ENCODE data around the gene SPIRE1.

Gene SPIRE1

DNA sequence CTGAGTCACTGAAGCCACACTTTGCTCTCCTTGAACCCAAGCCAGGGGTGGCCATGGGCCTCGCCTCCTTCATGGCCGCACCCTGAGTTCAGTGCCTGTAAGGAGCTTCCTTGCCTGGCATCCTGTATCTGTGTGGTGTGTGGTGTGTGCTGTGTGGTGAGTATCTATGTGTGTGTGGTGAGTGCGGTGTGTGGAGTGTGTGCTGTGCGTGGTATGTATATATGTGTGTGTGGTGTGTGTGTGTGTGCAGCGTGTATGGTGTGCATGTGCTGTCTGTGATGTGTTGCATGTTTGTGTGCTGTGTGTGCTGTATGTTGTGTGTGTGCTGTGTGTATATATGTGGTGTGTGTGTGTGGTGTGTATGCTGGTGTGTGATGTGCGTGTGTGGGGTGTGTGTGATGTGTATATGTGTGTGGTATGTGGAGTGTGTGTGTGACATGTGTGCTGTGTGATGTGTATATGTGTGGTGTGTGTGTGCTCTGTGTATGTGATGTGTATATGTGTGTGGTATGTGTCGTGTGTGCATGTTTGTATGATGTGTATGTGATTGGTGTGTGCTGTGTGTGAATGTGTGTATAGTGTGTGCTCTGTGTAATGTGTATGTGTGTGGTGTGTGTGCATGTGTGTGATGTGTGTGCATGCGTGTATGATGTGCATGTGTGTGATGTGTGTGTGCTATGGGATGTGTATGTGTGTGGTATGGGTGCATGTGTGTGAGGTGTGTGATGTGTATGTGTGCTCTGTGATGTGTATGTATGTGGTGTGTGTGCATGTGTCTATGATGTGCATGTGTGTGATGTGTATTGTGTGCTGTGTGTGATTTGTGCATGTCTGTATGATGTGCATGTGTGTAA is 227.5 kb downstream of the SPIRE1 start:
- no peak overlapping the region for H2BK120ac ChIP-seq (ENCODE audit: low read depth, low read length)

DNA sequence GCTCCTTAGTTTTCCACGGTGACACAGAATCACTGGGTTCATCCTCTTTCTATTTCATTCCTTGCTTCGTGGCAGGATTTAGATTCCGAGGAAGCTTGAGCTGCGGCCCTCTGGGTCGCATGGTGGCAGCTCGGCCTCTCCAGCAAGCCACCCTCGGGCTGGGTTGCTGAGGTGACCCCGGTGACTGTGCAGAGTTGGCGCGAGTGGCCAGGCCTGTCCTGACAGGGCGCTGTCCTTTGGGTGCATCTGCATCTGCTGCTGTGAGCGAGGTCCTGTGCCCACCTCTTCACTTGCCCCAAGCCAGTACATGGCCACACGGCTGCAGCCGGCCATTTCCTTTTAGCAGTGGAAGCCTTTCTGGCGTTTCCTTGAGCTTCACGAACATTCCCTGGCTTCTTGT is 228.4 kb downstream of the SPIRE1 start:
- Histone ChIP-seq H2AK5ac (ENCODE audit: low read length) (no peak overlapping the region), H3K27ac (ENCODE audit: low read depth, low read length) (no peak overlapping the region), H3K79me2 (ENCODE audit: control insufficient read depth, insufficient read depth, low read length) (no peaks in the 10 kb centered on the region), H3K56ac (ENCODE audit: low read length) (no peak overlapping the region), H3K4me2 (ENCODE audit: low read length) (no peak overlapping the region), H3K4me3 (ENCODE audit: low read length) (no peak overlapping the region), H2BK120ac (ENCODE audit: low read depth, low read length) (no peak overlapping the region), H3K18ac (ENCODE audit: low read length) (no peak overlapping the region), H3K4ac (ENCODE audit: low read depth, low read length) (no peak overlapping the region), H4K8ac (ENCODE audit: low read depth, low read length) (no peak overlapping the region), H2BK5ac (ENCODE audit: low read length) (no peak overlapping the region), H4K5ac (ENCODE audit: low read length) (no peak overlapping the region), H2BK15ac (replicated peaks; ENCODE audit: low read depth) (no peak overlapping the region), H3K4me1 (ENCODE audit: control insufficient read depth, low read depth, low read length) (no peaks in the 10 kb centered on the region), H3K36me3 (ENCODE audit: control insufficient read depth, insufficient read depth, low read length) (peaks cover 9% of the 10 kb centered on the region), H3K9ac (ENCODE audit: low read length) (no peak overlapping the region), H3K27me3 (ENCODE audit: insufficient read depth, low read length, poor library complexity) (no peaks in the 10 kb centered on the region), H3K23ac (ENCODE audit: low read length) (no peak overlapping the region), H3K79me1 (ENCODE audit: low read length) (no peaks in the 10 kb centered on the region)
- no peak for DNase-seq
- no CpG with 5 or more reads among the region's 16 CpGs for WGBS (ENCODE audit: extremely low coverage, insufficient coverage, low lambda C conversion rate)

More for the DNA sequence above, 227.5 kb downstream of the SPIRE1 start:
- no peaks in the 10 kb centered on the region for H3K79me2 ChIP-seq (ENCODE audit: control insufficient read depth, insufficient read depth, low read length)
- no peak overlapping the region for H3K4ac ChIP-seq (ENCODE audit: low read depth, low read length)
- no peak overlapping the region for H2BK15ac ChIP-seq (replicated peaks; ENCODE audit: low read depth)
- WGBS (ENCODE audit: extremely low coverage, insufficient coverage, low lambda C conversion rate): 100% methylated on average over 3 of the region's 8 CpGs
- H3K79me1 ChIP-seq (ENCODE audit: low read length): no peaks in the 10 kb centered on the region
- H3K4me3 ChIP-seq (ENCODE audit: low read length): no peak overlapping the region
- no peak overlapping the region for H2AK5ac ChIP-seq (ENCODE audit: low read length)
- H3K27ac ChIP-seq (ENCODE audit: low read depth, low read length): no peak overlapping the region
- H3K36me3 ChIP-seq (ENCODE audit: control insufficient read depth, insufficient read depth, low read length): peaks cover 9% of the 10 kb centered on the region
- H3K4me2 ChIP-seq (ENCODE audit: low read length): no peak overlapping the region
- no peaks in the 10 kb centered on the region for H3K4me1 ChIP-seq (ENCODE audit: control insufficient read depth, low read depth, low read length)
- no peak overlapping the region for H3K56ac ChIP-seq (ENCODE audit: low read length)
- no peak overlapping the region for H3K23ac ChIP-seq (ENCODE audit: low read length)
- H2BK5ac ChIP-seq (ENCODE audit: low read length): no peak overlapping the region
- no peak overlapping the region for H3K18ac ChIP-seq (ENCODE audit: low read length)
- no peaks in the 10 kb centered on the region for H3K27me3 ChIP-seq (ENCODE audit: insufficient read depth, low read length, poor library complexity)
- H4K5ac ChIP-seq (ENCODE audit: low read length): no peak overlapping the region
- no peak for DNase-seq
- no peak overlapping the region for H3K9ac ChIP-seq (ENCODE audit: low read length)
- no peak overlapping the region for H4K8ac ChIP-seq (ENCODE audit: low read depth, low read length)

DNA sequence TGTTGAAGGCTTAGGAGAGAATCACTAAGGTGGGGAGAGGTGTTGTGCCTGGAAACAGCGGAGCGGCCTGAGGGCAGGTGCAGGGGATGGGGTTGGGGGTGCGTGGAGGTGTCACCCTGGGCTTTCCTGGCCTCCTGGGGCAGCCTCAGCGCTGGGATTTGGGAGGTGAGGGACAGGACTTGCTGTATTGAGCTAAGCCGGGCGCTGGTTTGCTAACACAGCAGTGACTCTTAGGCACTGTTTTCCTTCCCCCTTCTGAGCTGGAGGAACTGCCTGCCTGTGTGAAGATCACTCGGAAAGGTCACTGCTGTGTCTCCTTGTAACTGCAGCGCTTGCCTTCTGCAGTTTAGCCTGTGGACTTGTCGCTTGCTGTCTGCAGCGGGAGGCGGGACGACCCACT is 229.0 kb downstream of the SPIRE1 start:
- Histone ChIP-seq H3K9ac (ENCODE audit: low read length) (no peak overlapping the region), H2BK120ac (ENCODE audit: low read depth, low read length) (no peak overlapping the region), H2AK5ac (ENCODE audit: low read length) (no peak overlapping the region), H3K4me2 (ENCODE audit: low read length) (no peak overlapping the region), H2BK5ac (ENCODE audit: low read length) (no peak overlapping the region), H4K5ac (ENCODE audit: low read length) (no peak overlapping the region), H3K27ac (ENCODE audit: low read depth, low read length) (no peak overlapping the region), H3K23ac (ENCODE audit: low read length) (no peak overlapping the region), H3K4ac (ENCODE audit: low read depth, low read length) (no peak overlapping the region), H3K4me1 (ENCODE audit: control insufficient read depth, low read depth, low read length) (no peaks in the 10 kb centered on the region), H3K56ac (ENCODE audit: low read length) (no peak overlapping the region), H3K36me3 (ENCODE audit: control insufficient read depth, insufficient read depth, low read length) (peaks cover 9% of the 10 kb centered on the region), H2BK15ac (replicated peaks; ENCODE audit: low read depth) (no peak overlapping the region), H3K18ac (ENCODE audit: low read length) (no peak overlapping the region), H3K4me3 (ENCODE audit: low read length) (no peak overlapping the region), H4K8ac (ENCODE audit: low read depth, low read length) (no peak overlapping the region), H3K27me3 (ENCODE audit: insufficient read depth, low read length, poor library complexity) (no peaks in the 10 kb centered on the region), H3K79me1 (ENCODE audit: low read length) (no peaks in the 10 kb centered on the region), H3K79me2 (ENCODE audit: control insufficient read depth, insufficient read depth, low read length) (no peaks in the 10 kb centered on the region)
- DNase-seq: no peak
- no CpG with 5 or more reads among the region's 12 CpGs for WGBS (ENCODE audit: extremely low coverage, insufficient coverage, low lambda C conversion rate)

DNA sequence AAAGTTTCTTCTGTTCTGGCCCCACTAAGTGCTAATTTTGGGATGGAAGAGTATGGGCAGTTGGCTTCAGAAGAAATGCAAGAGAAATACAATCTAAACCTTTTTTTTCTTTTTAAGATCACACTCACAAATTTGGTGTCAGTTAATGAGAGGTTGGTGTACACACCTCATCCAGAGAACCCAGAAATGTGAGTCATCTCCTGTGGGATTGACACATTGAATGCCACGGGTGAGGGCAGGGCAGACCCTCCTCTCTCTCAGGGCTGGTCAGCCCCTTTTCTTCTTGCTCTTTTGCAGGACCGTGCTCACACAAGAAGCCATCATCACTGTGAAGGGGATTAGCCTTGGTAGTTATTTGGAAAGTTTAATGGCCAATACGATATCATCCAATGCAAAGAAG is 231.0 kb downstream of the SPIRE1 start:
- H3K27me3 ChIP-seq (ENCODE audit: insufficient read depth, low read length, poor library complexity): no peaks in the 10 kb centered on the region
- no peak overlapping the region for H2BK15ac ChIP-seq (replicated peaks; ENCODE audit: low read depth)
- H3K4me1 ChIP-seq (ENCODE audit: control insufficient read depth, low read depth, low read length): no peaks in the 10 kb centered on the region
- H3K4me3 ChIP-seq (ENCODE audit: low read length): no peak overlapping the region
- no peak overlapping the region for H3K18ac ChIP-seq (ENCODE audit: low read length)
- H3K36me3 ChIP-seq (ENCODE audit: control insufficient read depth, insufficient read depth, low read length): peaks cover 9% of the 10 kb centered on the region
- H3K23ac ChIP-seq (ENCODE audit: low read length): no peak overlapping the region
- no peak overlapping the region for H4K5ac ChIP-seq (ENCODE audit: low read length)
- no peak overlapping the region for H4K8ac ChIP-seq (ENCODE audit: low read depth, low read length)
- H3K79me1 ChIP-seq (ENCODE audit: low read length): no peaks in the 10 kb centered on the region
- H2BK120ac ChIP-seq (ENCODE audit: low read depth, low read length): no peak overlapping the region
- no peak for DNase-seq
- H2AK5ac ChIP-seq (ENCODE audit: low read length): no peak overlapping the region
- H3K79me2 ChIP-seq (ENCODE audit: control insufficient read depth, insufficient read depth, low read length): no peaks in the 10 kb centered on the region
- no peak overlapping the region for H3K4ac ChIP-seq (ENCODE audit: low read depth, low read length)
- H3K27ac ChIP-seq (ENCODE audit: low read depth, low read length): no peak overlapping the region
- H3K9ac ChIP-seq (ENCODE audit: low read length): no peak overlapping the region
- H3K4me2 ChIP-seq (ENCODE audit: low read length): no peak overlapping the region
- no CpG with 5 or more reads among the region's 3 CpGs for whole genome bisulfite sequencing (ENCODE audit: extremely low coverage, insufficient coverage, low lambda C conversion rate)
- no peak overlapping the region for H3K56ac ChIP-seq (ENCODE audit: low read length)
- H2BK5ac ChIP-seq (ENCODE audit: low read length): no peak overlapping the region

DNA sequence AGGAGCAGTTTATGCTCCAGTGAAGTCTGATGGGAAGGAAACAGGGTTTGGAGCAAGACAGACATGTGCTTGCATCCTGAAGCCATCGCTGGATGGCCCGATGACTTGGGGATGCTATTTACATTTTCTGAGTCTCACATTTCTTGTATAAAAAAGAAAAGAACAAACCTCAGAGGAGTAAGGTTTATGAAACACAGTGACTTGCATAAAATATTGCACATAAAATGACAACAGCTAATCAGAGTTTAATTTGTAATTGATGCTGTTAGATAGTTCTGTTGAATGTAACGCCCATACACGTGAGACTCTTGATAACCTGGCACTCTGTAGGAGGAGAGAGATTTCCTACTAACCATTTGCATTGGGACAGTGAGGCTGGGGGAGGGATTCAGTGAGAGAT is 233.7 kb downstream of the SPIRE1 start:
- H3K4me2 ChIP-seq (ENCODE audit: low read length): no peak overlapping the region
- WGBS (ENCODE audit: extremely low coverage, insufficient coverage, low lambda C conversion rate): no CpG with 5 or more reads among the region's 4 CpGs
- H3K4me3 ChIP-seq (ENCODE audit: low read length): no peak overlapping the region
- H2BK5ac ChIP-seq (ENCODE audit: low read length): no peak overlapping the region
- no peak for DNase-seq
- H2BK120ac ChIP-seq (ENCODE audit: low read depth, low read length): no peak overlapping the region
- no peak overlapping the region for H3K23ac ChIP-seq (ENCODE audit: low read length)
- no peak overlapping the region for H4K5ac ChIP-seq (ENCODE audit: low read length)
- H3K79me2 ChIP-seq (ENCODE audit: control insufficient read depth, insufficient read depth, low read length): no peaks in the 10 kb centered on the region
- no peaks in the 10 kb centered on the region for H3K27me3 ChIP-seq (ENCODE audit: insufficient read depth, low read length, poor library complexity)
- no peaks in the 10 kb centered on the region for H3K79me1 ChIP-seq (ENCODE audit: low read length)
- no peak overlapping the region for H3K27ac ChIP-seq (ENCODE audit: low read depth, low read length)
- no peak overlapping the region for H3K4ac ChIP-seq (ENCODE audit: low read depth, low read length)
- no peak overlapping the region for H3K56ac ChIP-seq (ENCODE audit: low read length)
- no peak overlapping the region for H3K18ac ChIP-seq (ENCODE audit: low read length)
- no peak overlapping the region for H2BK15ac ChIP-seq (replicated peaks; ENCODE audit: low read depth)
- H3K36me3 ChIP-seq (ENCODE audit: control insufficient read depth, insufficient read depth, low read length): peaks cover 6% of the 10 kb centered on the region
- no peak overlapping the region for H2AK5ac ChIP-seq (ENCODE audit: low read length)
- no peak overlapping the region for H4K8ac ChIP-seq (ENCODE audit: low read depth, low read length)
- H3K4me1 ChIP-seq (ENCODE audit: control insufficient read depth, low read depth, low read length): no peaks in the 10 kb centered on the region
- no peak overlapping the region for H3K9ac ChIP-seq (ENCODE audit: low read length)

DNA sequence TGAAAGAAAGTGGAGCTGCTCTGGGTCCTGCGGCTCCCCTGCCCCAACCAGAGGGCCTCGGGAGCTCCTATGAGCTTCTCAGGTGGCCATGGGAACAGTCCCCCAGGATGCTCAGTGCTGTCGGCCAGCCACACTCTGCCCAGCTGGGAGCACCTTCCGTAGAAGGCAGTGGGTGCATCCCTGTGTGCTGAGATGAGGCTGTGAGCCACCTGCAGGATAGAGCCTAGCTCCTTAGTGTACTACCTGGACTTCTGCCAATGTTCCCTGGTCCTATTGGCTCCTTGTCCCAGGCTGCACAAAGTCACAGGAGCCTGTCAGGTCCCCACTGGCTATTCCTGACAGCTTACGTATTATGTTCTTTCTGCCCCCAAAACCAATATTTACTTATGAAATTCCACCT is 234.1 kb downstream of the SPIRE1 start:
- H3K4me3 ChIP-seq (ENCODE audit: low read length): no peak overlapping the region
- H3K9ac ChIP-seq (ENCODE audit: low read length): no peak overlapping the region
- H4K5ac ChIP-seq (ENCODE audit: low read length): no peak overlapping the region
- no peak overlapping the region for H3K56ac ChIP-seq (ENCODE audit: low read length)
- H3K4me1 ChIP-seq (ENCODE audit: control insufficient read depth, low read depth, low read length): no peaks in the 10 kb centered on the region
- no peak overlapping the region for H3K18ac ChIP-seq (ENCODE audit: low read length)
- H3K4me2 ChIP-seq (ENCODE audit: low read length): no peak overlapping the region
- no peak overlapping the region for H2BK15ac ChIP-seq (replicated peaks; ENCODE audit: low read depth)
- no peaks in the 10 kb centered on the region for H3K79me2 ChIP-seq (ENCODE audit: control insufficient read depth, insufficient read depth, low read length)
- H2AK5ac ChIP-seq (ENCODE audit: low read length): no peak overlapping the region
- H3K23ac ChIP-seq (ENCODE audit: low read length): no peak overlapping the region
- no peaks in the 10 kb centered on the region for H3K27me3 ChIP-seq (ENCODE audit: insufficient read depth, low read length, poor library complexity)
- H4K8ac ChIP-seq (ENCODE audit: low read depth, low read length): no peak overlapping the region
- no CpG with 5 or more reads among the region's 5 CpGs for WGBS (ENCODE audit: extremely low coverage, insufficient coverage, low lambda C conversion rate)
- no peak overlapping the region for H2BK5ac ChIP-seq (ENCODE audit: low read length)
- no peak overlapping the region for H3K27ac ChIP-seq (ENCODE audit: low read depth, low read length)
- H3K79me1 ChIP-seq (ENCODE audit: low read length): no peaks in the 10 kb centered on the region
- no peak for DNase-seq
- no peak overlapping the region for H2BK120ac ChIP-seq (ENCODE audit: low read depth, low read length)
- H3K4ac ChIP-seq (ENCODE audit: low read depth, low read length): no peak overlapping the region
- peaks cover 6% of the 10 kb centered on the region for H3K36me3 ChIP-seq (ENCODE audit: control insufficient read depth, insufficient read depth, low read length)

Measured in mesendoderm (in vitro differentiated cells).